Caco-2 (cell line): ENCODE results near the gene IL5RA. TPM values are rescaled to one million over a fixed set of nuclear protein-coding genes. Genes with fewer than 3 reads are reported as not detected.

Source experiments
- BruUV-seq: library from RNA; stranded (reverse); fragments of 400-500 nt; replicated peaks from 2 replicates; lab custom pipeline; 2021; lab: Mats Ljungman, UMichigan
- CTCF ChIA-PET: fragments of 300-600 bp; sonication (Branson Sonifier 250); formaldehyde crosslinking; loops from one replicate; lab custom pipeline; 2022; ENCODE audit warnings: antibody characterized with exemption; lab: Charles Lee
- POLR2A ChIA-PET: fragments of 300-600 bp; sonication (Branson Sonifier 250); formaldehyde crosslinking; loops from one replicate; lab custom pipeline; 2022; ENCODE audit warnings: antibody characterized with exemption; lab: Charles Lee
- DNase-seq, 2 experiments: peaks; one replicate each; pipeline versions ENCODE4 v3.0.0 to v3.0.0-alpha.2; 2020 to 2022
- H3K27me3 ChIP-seq: replicated peaks from 2 replicates; pipeline ENCODE4 v1.6.0; 2011; ENCODE audit warnings: low read length; ENCODE audit not compliant: control insufficient read depth, insufficient read depth
- H3K36me3 ChIP-seq: 2 replicates; pipeline ENCODE4 v1.5.1; 2011; ENCODE audit warnings: low read length; ENCODE audit not compliant: control insufficient read depth, insufficient read depth
- H3K4me1 ChIP-seq: fragments of 250-450 bp; sonication (Bioruptor Pico); 2 replicates; pipeline ENCODE4 v1.5.1; 2020; ENCODE audit warnings: mild to moderate bottlenecking
- H3K4me3 ChIP-seq: 2 replicates; pipeline ENCODE4 v1.5.1; 2011; ENCODE audit warnings: low read depth, mild to moderate bottlenecking, control low read depth, low read length
- H3K9me3 ChIP-seq: fragments of 250-450 bp; sonication (Bioruptor Pico); 2 replicates; pipeline ENCODE4 v1.5.1; 2020; ENCODE audit warnings: mild to moderate bottlenecking, moderate library complexity
- H3K27ac Mint-ChIP-seq: one replicate; pipeline ENCODE4 v1.8.0; 2022; ENCODE audit warnings: mixed read lengths; ENCODE audit not compliant: unreplicated experiment
- H3K27me3 Mint-ChIP-seq: one replicate; pipeline ENCODE4 v1.8.0; 2022; ENCODE audit warnings: mixed read lengths; ENCODE audit not compliant: insufficient read depth, unreplicated experiment
- H3K36me3 Mint-ChIP-seq: one replicate; pipeline ENCODE4 v1.8.0; 2022; ENCODE audit warnings: mild to moderate bottlenecking, mixed read lengths; ENCODE audit not compliant: insufficient read depth, unreplicated experiment
- H3K4me1 Mint-ChIP-seq: one replicate; pipeline ENCODE4 v1.8.0; 2022; ENCODE audit warnings: low read depth, mixed read lengths; ENCODE audit not compliant: unreplicated experiment
- H3K4me3 Mint-ChIP-seq: one replicate; pipeline ENCODE4 v1.8.0; 2022; ENCODE audit warnings: mild to moderate bottlenecking, moderate library complexity, mixed read lengths; ENCODE audit not compliant: unreplicated experiment
- H3K9me3 Mint-ChIP-seq: one replicate; pipeline ENCODE4 v1.8.0; 2022; ENCODE audit warnings: mixed read lengths; ENCODE audit not compliant: unreplicated experiment
- intact Hi-C: fragments of 100-400 bp; cut with micrococcal nuclease; formaldehyde crosslinking; loops from one replicate; pipeline ENCODE4 v1.10.0; 2022; ENCODE audit not compliant: unreplicated experiment
- total RNA-seq: library from RNA; stranded (reverse); gene quantifications from 2 replicates; pipeline ENCODE4 v1.2.3, GENCODE V29; 2022
- TF ChIP-seq, protein P1 (sequence below), 2 experiments: fragments of 200-600 bp in 1 of 2; IDR thresholded peaks; 1 replicate in 1 of 2; 2 replicates in 1 of 2; pipeline versions ENCODE4 v1.5.1 to v1.8.0; 2011 to 2022; ENCODE audit warnings: antibody characterized with exemption in 1 of 2, control low read depth in 1 of 2, inconsistent platforms in 1 of 2, low read depth in 1 of 2, low read length in 1 of 2, mild to moderate bottlenecking in 1 of 2, moderate library complexity in 1 of 2; ENCODE audit not compliant: insufficient read depth in 1 of 2, severe bottlenecking in 1 of 2, unreplicated experiment in 1 of 2

IL5RA gene
- total RNA-seq, 1 experiment from 2014 or later, result 0.23 TPM

DNA sequence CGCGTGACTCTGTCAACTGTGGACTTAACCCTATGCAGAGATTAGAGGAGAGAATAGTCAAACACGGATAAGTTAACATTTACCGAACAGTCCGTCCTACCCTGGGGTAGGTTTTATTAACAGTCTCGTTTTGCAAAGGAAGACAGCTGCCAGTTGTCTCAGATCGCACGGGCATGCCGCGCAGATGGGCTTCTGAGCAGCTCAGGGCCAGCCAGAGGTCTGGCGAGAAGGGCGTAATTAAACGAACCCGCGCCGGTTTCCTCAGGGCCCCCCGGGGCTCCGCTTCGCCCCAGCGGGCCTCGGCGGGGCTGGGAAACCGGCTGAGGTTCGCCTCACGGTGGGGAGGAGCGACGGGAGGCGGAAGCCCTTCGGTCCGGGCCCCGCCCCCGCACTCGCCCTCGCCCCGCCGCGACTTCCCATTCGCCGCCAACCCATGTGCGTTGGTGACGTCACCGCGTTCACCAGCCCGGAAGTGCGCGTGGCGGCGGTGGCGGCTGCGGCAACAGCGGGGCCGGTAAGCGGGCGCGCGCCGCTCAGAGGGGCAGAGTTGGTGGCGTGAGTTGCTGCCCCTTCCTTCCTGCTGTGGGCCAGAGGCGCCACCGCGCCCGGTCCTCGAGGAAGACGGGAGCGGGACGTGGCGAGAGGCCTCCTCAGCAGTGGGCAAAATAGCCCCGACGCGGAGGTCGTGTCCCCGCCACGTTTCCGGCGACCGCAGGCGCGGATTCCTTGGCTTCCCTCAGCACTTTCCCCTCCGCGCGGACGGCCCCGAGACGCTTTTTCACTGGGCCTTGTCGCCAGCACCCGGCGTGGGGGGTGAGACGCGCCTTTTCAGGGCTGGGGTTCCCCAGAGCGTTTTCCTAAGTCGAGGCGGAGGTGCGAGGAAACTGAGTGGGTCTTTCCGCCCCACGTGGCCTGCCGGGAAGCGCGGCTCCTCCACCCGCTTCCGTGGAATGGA is 16.6 kb upstream of the IL5RA start, which contains the start of gene TRNT1:
Gene TRNT1, plus strand, starts transcription at position 464 of the 955 bp plus-strand sequence. CDS start 2,101 bp downstream, outside the sequence.
- no TSS peak for BruUV-seq
- Histone ChIP-seq H3K4me1 (no peaks in the 10 kb centered on the region), H3K9me3 (no peaks in the 10 kb centered on the region), H3K36me3 (0 out of 2 replicates have a peak, but pooled peaks cover 2% of the 10 kb centered on the region), H3K4me3 (peak within 1 kb of the TSS; percentile 93), H3K27me3 (no peaks in the 10 kb centered on the region)
- intact Hi-C loops, result loop anchor here (2.0 to 10.0 kb wide), 3 partner anchors 72 to 162 kb away; no protein-coding TSS in a partner anchor
- Mint-ChIP-seq H3K4me1 (peaks cover 11% of the 10 kb centered on the region), H3K27ac (peak within 1 kb of the TSS; percentile 98), H3K36me3 (peaks cover 47% of the 10 kb centered on the region), H3K9me3 (no peaks in the 10 kb centered on the region), H3K4me3 (peak within 1 kb of the TSS; percentile 99), H3K27me3 (no peaks in the 10 kb centered on the region)
- POLR2A ChIA-PET, result no interaction called here
- TF ChIP-seq, protein P1, sequence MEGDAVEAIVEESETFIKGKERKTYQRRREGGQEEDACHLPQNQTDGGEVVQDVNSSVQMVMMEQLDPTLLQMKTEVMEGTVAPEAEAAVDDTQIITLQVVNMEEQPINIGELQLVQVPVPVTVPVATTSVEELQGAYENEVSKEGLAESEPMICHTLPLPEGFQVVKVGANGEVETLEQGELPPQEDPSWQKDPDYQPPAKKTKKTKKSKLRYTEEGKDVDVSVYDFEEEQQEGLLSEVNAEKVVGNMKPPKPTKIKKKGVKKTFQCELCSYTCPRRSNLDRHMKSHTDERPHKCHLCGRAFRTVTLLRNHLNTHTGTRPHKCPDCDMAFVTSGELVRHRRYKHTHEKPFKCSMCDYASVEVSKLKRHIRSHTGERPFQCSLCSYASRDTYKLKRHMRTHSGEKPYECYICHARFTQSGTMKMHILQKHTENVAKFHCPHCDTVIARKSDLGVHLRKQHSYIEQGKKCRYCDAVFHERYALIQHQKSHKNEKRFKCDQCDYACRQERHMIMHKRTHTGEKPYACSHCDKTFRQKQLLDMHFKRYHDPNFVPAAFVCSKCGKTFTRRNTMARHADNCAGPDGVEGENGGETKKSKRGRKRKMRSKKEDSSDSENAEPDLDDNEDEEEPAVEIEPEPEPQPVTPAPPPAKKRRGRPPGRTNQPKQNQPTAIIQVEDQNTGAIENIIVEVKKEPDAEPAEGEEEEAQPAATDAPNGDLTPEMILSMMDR (IDR thresholded peaks at IDR 0.05; ENCODE audit: insufficient read depth in 1 of 2, low read depth in 1 of 2, low read length in 1 of 2, severe bottlenecking in 1 of 2, unreplicated experiment in 1 of 2), result no peak
- CTCF ChIA-PET, result no interaction called here
- peak; percentile 94 to 96 for DNase-seq

DNA sequence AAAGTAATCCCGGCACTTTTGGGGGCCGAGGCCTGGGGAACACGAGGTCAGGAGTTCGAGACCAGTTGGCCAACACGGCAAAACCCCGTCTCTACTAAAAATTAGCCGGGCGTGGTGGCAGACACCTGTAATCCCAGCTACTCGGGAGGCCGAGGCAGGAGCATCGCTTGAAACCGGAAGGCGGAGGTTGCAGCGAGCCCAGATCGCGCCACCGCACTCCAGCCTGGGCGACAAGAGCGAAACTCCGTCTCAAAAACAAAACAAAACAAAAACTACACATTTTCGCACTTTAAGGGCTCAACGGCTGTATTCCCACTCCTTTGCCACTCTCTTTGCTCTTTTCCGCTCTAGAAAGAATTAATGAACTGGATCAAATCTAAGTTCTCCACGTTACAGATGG is 15.8 kb upstream of the IL5RA start:
- H3K27ac Mint-ChIP-seq, result peak overlapping the region; percentile 98
- H3K9me3 Mint-ChIP-seq, result no peaks in the 10 kb centered on the region
- POLR2A ChIA-PET, result no interaction called here
- Histone ChIP-seq H3K9me3 (no peaks in the 10 kb centered on the region), H3K27me3 (no peaks in the 10 kb centered on the region), H3K4me3 (peak overlapping the region; percentile 93), H3K4me1 (no peaks in the 10 kb centered on the region), H3K36me3 (0 out of 2 replicates have a peak, but pooled peaks cover 2% of the 10 kb centered on the region)
- CTCF ChIA-PET, result no interaction called here
- DNase-seq, result no peak
- peaks cover 43% of the 10 kb centered on the region for H3K36me3 Mint-ChIP-seq
- no peaks in the 10 kb centered on the region for H3K27me3 Mint-ChIP-seq
- TSS peak; percentile 85 for BruUV-seq
- TF ChIP-seq, protein P1 (IDR thresholded peaks at IDR 0.05; ENCODE audit: insufficient read depth in 1 of 2, low read depth in 1 of 2, low read length in 1 of 2, severe bottlenecking in 1 of 2, unreplicated experiment in 1 of 2), result no peak
- peaks cover 11% of the 10 kb centered on the region for H3K4me1 Mint-ChIP-seq
- H3K4me3 Mint-ChIP-seq, result peak overlapping the region; percentile 99
- intact Hi-C loops, result loop anchor here (2.0 to 10.0 kb wide), 3 partner anchors 71 to 161 kb away; no protein-coding TSS in a partner anchor

DNA sequence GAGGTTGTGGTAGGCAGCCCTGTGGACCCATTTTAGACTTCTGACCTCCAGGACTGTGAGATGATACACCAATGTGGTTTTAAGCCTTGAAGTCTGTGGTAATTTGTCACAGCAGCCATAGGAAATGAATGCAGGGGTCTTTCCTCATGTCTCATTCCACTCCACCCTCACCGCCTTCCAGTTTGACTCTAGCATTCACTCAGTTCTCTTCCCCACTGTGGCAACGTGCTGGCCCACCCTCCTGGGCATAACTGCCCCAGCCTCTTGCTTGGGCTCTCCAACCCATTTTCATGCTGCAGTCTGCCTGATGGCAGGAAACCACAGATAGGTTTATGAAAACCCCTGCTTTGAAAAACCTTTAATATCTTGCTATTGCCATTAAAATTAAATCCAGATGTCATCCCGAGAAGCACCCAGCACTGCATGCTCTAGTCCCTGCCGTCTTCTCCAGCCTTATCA is 9.2 kb upstream of the IL5RA start:
- ChIA-PET POLR2A (no interaction called here), CTCF (no interaction called here)
- Mint-ChIP-seq H3K27ac (no peak overlapping the region), H3K36me3 (no peaks in the 10 kb centered on the region), H3K27me3 (no peaks in the 10 kb centered on the region), H3K4me1 (no peaks in the 10 kb centered on the region), H3K4me3 (no peak overlapping the region), H3K9me3 (no peaks in the 10 kb centered on the region)
- H3K4me3 ChIP-seq, result no peak overlapping the region
- BruUV-seq, result no TSS peak
- no peaks in the 10 kb centered on the region for H3K9me3 ChIP-seq
- DNase-seq, result no peak
- TF ChIP-seq, protein P1 (IDR thresholded peaks at IDR 0.05; ENCODE audit: insufficient read depth in 1 of 2, low read depth in 1 of 2, low read length in 1 of 2, severe bottlenecking in 1 of 2, unreplicated experiment in 1 of 2), result no peak
- intact Hi-C loops, result no loop called here
- no peaks in the 10 kb centered on the region for H3K27me3 ChIP-seq
- H3K36me3 ChIP-seq, result no peaks in the 10 kb centered on the region
- H3K4me1 ChIP-seq, result no peaks in the 10 kb centered on the region
